Heart left ventricle (tissue), 16 donors: Measurements from ENCODE around the gene CREBRF. TPM values are rescaled to one million over a fixed set of nuclear protein-coding genes. Genes with fewer than 3 reads are reported as not detected.
A peak's percentile ranks its signal among the peaks of the same experiment; 100 is the strongest.

ENCODE experiments used
- ATAC-seq, 4 donors: fragments of 200-7000 bp; cut with Tn5 transposase; one replicate each; pipeline ENCODE4 v1.9.1; 2020 to 2022; ENCODE audit warnings: moderate library complexity in 4 of 4, mild to moderate bottlenecking in 3 of 4, moderate number of reproducible peaks in 1 of 4
- DNase-seq, 5 donors: peaks; one replicate each; pipeline ENCODE4 v3.0.0-alpha.2; 2020
- H3K27ac ChIP-seq, 12 donors: fragments of 200-600 bp; sonication (generic) in 4 of 12; one replicate each; pipeline versions ENCODE4 v1.5.0 to v1.8.0; 2016 to 2022; ENCODE audit warnings: mild to moderate bottlenecking in 2 of 12
- H3K27me3 ChIP-seq, 9 donors: fragments of 200-600 bp; sonication (generic) in 2 of 9; one replicate each; pipeline versions ENCODE4 v1.5.1 to v1.8.0; 2016 to 2022; ENCODE audit warnings: mild to moderate bottlenecking in 3 of 9
- H3K36me3 ChIP-seq, 9 donors: fragments of 200-600 bp; sonication (generic) in 2 of 9; one replicate each; pipeline versions ENCODE4 v1.5.0 to v1.8.0; 2018 to 2022; ENCODE audit warnings: mild to moderate bottlenecking in 2 of 9
- H3K4me1 ChIP-seq, 12 donors: fragments of 200-600 bp; sonication (generic) in 4 of 12; one replicate each; pipeline versions ENCODE4 v1.5.0 to v1.8.0; 2016 to 2022; ENCODE audit warnings: mild to moderate bottlenecking in 3 of 12
- H3K4me3 ChIP-seq, 12 donors: fragments of 200-600 bp; sonication (generic) in 4 of 12; one replicate each; pipeline versions ENCODE4 v1.5.0 to v1.8.0; 2017 to 2022; ENCODE audit warnings: mild to moderate bottlenecking in 9 of 12, moderate library complexity in 4 of 12
- H3K9me3 ChIP-seq, 12 donors: fragments of 200-600 bp; sonication (generic) in 4 of 12; one replicate each; pipeline versions ENCODE4 v1.5.0 to v1.8.0; 2016 to 2022; ENCODE audit warnings: mild to moderate bottlenecking in 1 of 12
- POLR2A ChIP-seq, 2 donors: fragments of 450-650 bp; IDR thresholded peaks; one replicate each; pipeline ENCODE4 v1.6.1; 2017; ENCODE audit warnings: antibody characterized with exemption in 2 of 2, mild to moderate bottlenecking in 2 of 2, moderate library complexity in 2 of 2
- WGBS, 4 donors: extraction: QIAGEN DNeasy Blood & Tissue Kit in 2 of 4; methylation state at CpG; one replicate each; pipeline versions ENCODE4 v1.1.5 to v1.1.7; 2013 to 2018; 5-methylcytosine and 5-hydroxymethylcytosine counted together
- intact Hi-C, 10 donors: fragments of 100-400 bp; cut with DNase I; formaldehyde crosslinking; loops; one replicate each; pipeline versions ENCODE4 v1.11.1 to v1.14.2; 2022
- polyA plus RNA-seq, 2 donors: library from polyadenylated mRNA; stranded (reverse); fragments of 200-250 nt; gene quantifications; one replicate each; pipeline ENCODE4 v1.2.3, GENCODE V29; 2013
- total RNA-seq, 9 donors: library from RNA; depleted of rRNA in 2 of 9; stranded (reverse); fragments of >200 nt in 2 of 9; fragmentation: NEBNext Ultra II Directional in 3 of 9; extraction: Animal tissue kit (Norgen Biotek cat#: 25700) in 3 of 9; gene quantifications; one replicate each; pipeline versions ENCODE4 v1.1.0 to v1.2.4, GENCODE V29; 2016 to 2023
- TF ChIP-seq, protein P1 (sequence below), 12 donors: fragments of 200-600 bp; sonication (generic) in 4 of 12; IDR thresholded peaks; one replicate each; pipeline versions ENCODE4 v1.5.0 to v1.8.0; 2018 to 2022; ENCODE audit warnings: antibody characterized with exemption in 12 of 12, mild to moderate bottlenecking in 5 of 12
- donor health status: ischemic (EF 13 %, LVEDD 7.1; RV severe dilation, severe dysfunction).
- donor health status: healthy with polysubstance abuse.
- donor health status: DM: no; HTN: yes; CAD: no.
- donor health status: DM: no; HTN: no; CAD: no.
- donor health status: ischemic (EF 25% LVEDD 6.9; RV normal size, moderate dysfunction).
- donor health status: ischemic (EF 25% LVEDD 5.7; RV mildly dilated, moderate dysfunction).
- donor health status: healthy.
- donor health status: DM: yes; HTN: yes; CAD: no.
- donor health status: ischemic (EF 35%, LVEDD 5.7; RV mildly dilated, moderate dysfunction).
- donor health status: nonischemic (EF 11% LVEDD 7.7; RV severe dilation, severe dysfunction).
- donor health status: DM: yes; HTN: yes; CAD: no.
- donor health status: PGD.
- donor health status: ischemic (EF 29% LVEDD 5.4; RV normal size, mild dysfunction).
- donor health status: nonischemic (EF 23%, LVEDD 6.1; RV moderate dilation, normal function).

The CREBRF gene
- total and polyA plus RNA-seq, 11 donors: 2.7 to 47.7 (median 19.9) TPM

- H3K27me3 ChIP-seq: no peaks in the 10 kb centered on the region
- 91 to 93% (median 92%) methylated on average over 5 of the region's 5 CpGs for WGBS, 4 donors
- peaks cover 0 to 39% (median 25%) of the 10 kb centered on the region in 12 donors for H3K4me1 ChIP-seq
- no peak for DNase-seq
- intact Hi-C loops: no loop called here
- peaks cover 0 to 52% (median 46%) of the 10 kb centered on the region in 9 donors for H3K36me3 ChIP-seq
- no peak for ATAC-seq
- TF ChIP-seq, protein P1, sequence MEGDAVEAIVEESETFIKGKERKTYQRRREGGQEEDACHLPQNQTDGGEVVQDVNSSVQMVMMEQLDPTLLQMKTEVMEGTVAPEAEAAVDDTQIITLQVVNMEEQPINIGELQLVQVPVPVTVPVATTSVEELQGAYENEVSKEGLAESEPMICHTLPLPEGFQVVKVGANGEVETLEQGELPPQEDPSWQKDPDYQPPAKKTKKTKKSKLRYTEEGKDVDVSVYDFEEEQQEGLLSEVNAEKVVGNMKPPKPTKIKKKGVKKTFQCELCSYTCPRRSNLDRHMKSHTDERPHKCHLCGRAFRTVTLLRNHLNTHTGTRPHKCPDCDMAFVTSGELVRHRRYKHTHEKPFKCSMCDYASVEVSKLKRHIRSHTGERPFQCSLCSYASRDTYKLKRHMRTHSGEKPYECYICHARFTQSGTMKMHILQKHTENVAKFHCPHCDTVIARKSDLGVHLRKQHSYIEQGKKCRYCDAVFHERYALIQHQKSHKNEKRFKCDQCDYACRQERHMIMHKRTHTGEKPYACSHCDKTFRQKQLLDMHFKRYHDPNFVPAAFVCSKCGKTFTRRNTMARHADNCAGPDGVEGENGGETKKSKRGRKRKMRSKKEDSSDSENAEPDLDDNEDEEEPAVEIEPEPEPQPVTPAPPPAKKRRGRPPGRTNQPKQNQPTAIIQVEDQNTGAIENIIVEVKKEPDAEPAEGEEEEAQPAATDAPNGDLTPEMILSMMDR (IDR thresholded peaks at IDR 0.05): no peak
- TF ChIP-seq POLR2A (IDR thresholded peaks at IDR 0.05): no peak
- H3K27ac ChIP-seq: no peak overlapping the region
- H3K4me3 ChIP-seq: no peak overlapping the region
- H3K9me3 ChIP-seq: no peaks in the 10 kb centered on the region
Observed at GRCh38 chr5:173091981-173092380, 35.8 kb downstream of the CREBRF start.

GRCh38 chr5:173093606-173094005 lies 37.5 kb downstream of the CREBRF start:
- WGBS, 4 donors: 69 to 84% (median 79%) methylated on average over 4 of the region's 4 CpGs
- Histone ChIP-seq H3K27me3 (no peaks in the 10 kb centered on the region), H3K4me3 (no peak overlapping the region), H3K36me3 (peaks cover 0 to 36% (median 32%) of the 10 kb centered on the region in 9 donors), H3K4me1 (peaks cover 0 to 47% (median 28%) of the 10 kb centered on the region in 12 donors), H3K9me3 (no peaks in the 10 kb centered on the region), H3K27ac (peak overlapping the region in 8 of 12 donors; percentile 12 to 58 (median 23))
- ATAC-seq (peak in 3 of 4 donors; percentile 15 to 51 (median 20)), DNase-seq (no peak)
- TF ChIP-seq, protein P1 (IDR thresholded peaks at IDR 0.05): no peak
- TF ChIP-seq POLR2A (IDR thresholded peaks at IDR 0.05): no peak
- intact Hi-C loops: no loop called here

- peak in 2 of 4 donors; percentile 30 to 40 for ATAC-seq
- no peaks in the 10 kb centered on the region for H3K27me3 ChIP-seq
- H3K4me1 ChIP-seq: peaks cover 0 to 51% (median 32%) of the 10 kb centered on the region in 12 donors
- TF ChIP-seq, protein P1 (IDR thresholded peaks at IDR 0.05): no peak
- no peak for TF ChIP-seq POLR2A (IDR thresholded peaks at IDR 0.05)
- H3K4me3 ChIP-seq: no peak overlapping the region
- H3K36me3 ChIP-seq: peaks cover 0 to 31% (median 27%) of the 10 kb centered on the region in 9 donors
- peak overlapping the region in 9 of 12 donors; percentile 4 to 58 (median 22) for H3K27ac ChIP-seq
- intact Hi-C loops: no loop called here
- no peak for DNase-seq
- WGBS, 4 donors: 26 to 36% (median 32%) methylated on average over 4 of the region's 4 CpGs
- H3K9me3 ChIP-seq: no peaks in the 10 kb centered on the region
Observed at GRCh38 chr5:173094012-173094661, 38.0 kb downstream of the CREBRF start.

- H3K4me3 ChIP-seq: no peak overlapping the region
- no peaks in the 10 kb centered on the region for H3K27me3 ChIP-seq
- no peak for ATAC-seq
- no peak for TF ChIP-seq POLR2A (IDR thresholded peaks at IDR 0.05)
- TF ChIP-seq, protein P1 (IDR thresholded peaks at IDR 0.05): no peak
- peaks cover 0 to 21% (median 4%) of the 10 kb centered on the region in 9 donors for H3K36me3 ChIP-seq
- peaks cover 0 to 11% (median 0%) of the 10 kb centered on the region in 12 donors for H3K9me3 ChIP-seq
- peaks cover 0 to 48% (median 21%) of the 10 kb centered on the region in 12 donors for H3K4me1 ChIP-seq
- no peak overlapping the region for H3K27ac ChIP-seq
- intact Hi-C loops: no loop called here
- DNase-seq: no peak
Observed at GRCh38 chr5:173098787-173099186, 42.6 kb downstream of the CREBRF start.
